ENCODE results near the gene ZP3. TPM values are rescaled to one million over a fixed set of nuclear protein-coding genes. Genes with fewer than 3 reads are reported as not detected.
"Not testable (repeated sequence)": the region's sequence is repeated elsewhere in the genome, so short reads cannot be mapped to it uniquely, and the experiment has no call there.

Gene ZP3
- total and polyA plus RNA-seq, 2 of the 8 experiments (the other 6 are each of a cell fraction or from before 2014, with no cell fraction given) = 1.5 to 2.4 TPM

- H2AK5ac ChIP-seq (ENCODE audit: low read depth, low read length); H3K23ac ChIP-seq (ENCODE audit: insufficient read length); H4K8ac ChIP-seq (ENCODE audit: extremely low read depth, insufficient read depth, low read length); DNase-seq (ENCODE audit: low read depth in 1 of 2, low spot score in 2 of 2); CTCF ChIA-PET (ENCODE audit: partially characterized antibody); H4K20me1 ChIP-seq (replicated peaks in 1 of 2; ENCODE audit: control insufficient read depth in 1 of 2, insufficient read depth in 2 of 2, low read length in 2 of 2); H3K18ac ChIP-seq (ENCODE audit: extremely low read depth, low read length); H3K14ac ChIP-seq (ENCODE audit: insufficient read length); H2BK120ac ChIP-seq (replicated peaks; ENCODE audit: low read depth, low read length); H3K23me2 ChIP-seq (ENCODE audit: low read depth, low read length); H2BK12ac ChIP-seq (ENCODE audit: low read depth, low read length); H2BK20ac ChIP-seq (ENCODE audit: low read length); H3K4me2 ChIP-seq (ENCODE audit: insufficient read depth in 1 of 2, low read depth in 2 of 2, low read length in 2 of 2); FAIRE-seq; H3K9me3 ChIP-seq (ENCODE audit: insufficient read depth in 2 of 2, low read depth in 1 of 2, low read length in 1 of 2); H3K79me2 ChIP-seq (ENCODE audit: control insufficient read depth in 1 of 2, insufficient read depth in 2 of 2, low read length in 2 of 2); H4K5ac ChIP-seq (ENCODE audit: insufficient read length, low read depth, low read length); H3K4ac ChIP-seq (replicated peaks; ENCODE audit: insufficient read length, low read depth, low read length); H3K27ac ChIP-seq (ENCODE audit: low read depth, low read length); H3K56ac ChIP-seq (replicated peaks; ENCODE audit: insufficient read length, low read depth, low read length); H3K79me1 ChIP-seq (ENCODE audit: low read depth, low read length); H3K9ac ChIP-seq (replicated peaks in 1 of 4; ENCODE audit: extremely low read depth in 1 of 4, low read depth in 3 of 4, low read length in 3 of 4); H3K36me3 ChIP-seq (ENCODE audit: control insufficient read depth in 2 of 4, insufficient read depth in 4 of 4, low read length in 3 of 4); POLR2A ChIA-PET (ENCODE audit: partially characterized antibody); H3K4me1 ChIP-seq (replicated peaks in 1 of 4; ENCODE audit: control insufficient read depth in 3 of 4, insufficient read depth in 4 of 4, low read length in 3 of 4); H3K4me3 ChIP-seq (ENCODE audit: extremely low read depth in 1 of 4, insufficient read depth in 2 of 4, low read depth in 3 of 4, low read length in 4 of 4); H2BK15ac ChIP-seq (ENCODE audit: low read length); H4K91ac ChIP-seq (replicated peaks; ENCODE audit: insufficient read length, low read length); H3K27me3 ChIP-seq (replicated peaks in 1 of 4; ENCODE audit: control insufficient read depth in 3 of 4, extremely low read depth in 1 of 4, insufficient read depth in 3 of 4, low read length in 3 of 4); H2AFZ ChIP-seq (ENCODE audit: low read length); H2BK5ac ChIP-seq (ENCODE audit: low read depth, low read length): not testable (repeated sequence)
- 94% methylated on average over 2 of the region's 11 CpGs; no CpG with 5 or more reads in 1 of the 2 experiments for WGBS, 2 experiments (ENCODE audit: extremely low coverage in 1 of 2, insufficient coverage in 1 of 2, insufficient read length in 1 of 2, insufficient replicate concordance in 2 of 2, low coverage in 1 of 2, low lambda C conversion rate in 2 of 2, missing lambda C conversion rate in 1 of 2)
These were observed 51.5 kb downstream of the ZP3 start for GRCh38 chr7:76476280-76476679.

- H4K20me1 ChIP-seq (replicated peaks in 1 of 2; ENCODE audit: control insufficient read depth in 1 of 2, insufficient read depth in 2 of 2, low read length in 2 of 2); H2BK120ac ChIP-seq (replicated peaks; ENCODE audit: low read depth, low read length); H3K9ac ChIP-seq (replicated peaks in 1 of 4; ENCODE audit: extremely low read depth in 1 of 4, low read depth in 3 of 4, low read length in 3 of 4); H2AK5ac ChIP-seq (ENCODE audit: low read depth, low read length); H4K5ac ChIP-seq (ENCODE audit: insufficient read length, low read depth, low read length); H3K18ac ChIP-seq (ENCODE audit: extremely low read depth, low read length); H3K36me3 ChIP-seq (ENCODE audit: control insufficient read depth in 2 of 4, insufficient read depth in 4 of 4, low read length in 3 of 4); H3K4ac ChIP-seq (replicated peaks; ENCODE audit: insufficient read length, low read depth, low read length); POLR2A ChIA-PET (ENCODE audit: partially characterized antibody); DNase-seq (ENCODE audit: low read depth in 1 of 2, low spot score in 2 of 2); H3K4me2 ChIP-seq (ENCODE audit: insufficient read depth in 1 of 2, low read depth in 2 of 2, low read length in 2 of 2); H2BK15ac ChIP-seq (ENCODE audit: low read length); H3K23me2 ChIP-seq (ENCODE audit: low read depth, low read length); H3K79me1 ChIP-seq (ENCODE audit: low read depth, low read length); H3K14ac ChIP-seq (ENCODE audit: insufficient read length); H3K56ac ChIP-seq (replicated peaks; ENCODE audit: insufficient read length, low read depth, low read length); CTCF ChIA-PET (ENCODE audit: partially characterized antibody); H4K91ac ChIP-seq (replicated peaks; ENCODE audit: insufficient read length, low read length); H2BK5ac ChIP-seq (ENCODE audit: low read depth, low read length); H2BK20ac ChIP-seq (ENCODE audit: low read length); H3K4me1 ChIP-seq (replicated peaks in 1 of 4; ENCODE audit: control insufficient read depth in 3 of 4, insufficient read depth in 4 of 4, low read length in 3 of 4); H3K9me3 ChIP-seq (ENCODE audit: insufficient read depth in 2 of 2, low read depth in 1 of 2, low read length in 1 of 2); FAIRE-seq; H3K79me2 ChIP-seq (ENCODE audit: control insufficient read depth in 1 of 2, insufficient read depth in 2 of 2, low read length in 2 of 2); H3K27me3 ChIP-seq (replicated peaks in 1 of 4; ENCODE audit: control insufficient read depth in 3 of 4, extremely low read depth in 1 of 4, insufficient read depth in 3 of 4, low read length in 3 of 4); H3K27ac ChIP-seq (ENCODE audit: low read depth, low read length); H3K23ac ChIP-seq (ENCODE audit: insufficient read length); H3K4me3 ChIP-seq (ENCODE audit: extremely low read depth in 1 of 4, insufficient read depth in 2 of 4, low read depth in 3 of 4, low read length in 4 of 4); H4K8ac ChIP-seq (ENCODE audit: extremely low read depth, insufficient read depth, low read length); H2AFZ ChIP-seq (ENCODE audit: low read length); H2BK12ac ChIP-seq (ENCODE audit: low read depth, low read length): not testable (repeated sequence)
- 95% methylated on average over 15 of the region's 24 CpGs; no CpG with 5 or more reads in 1 of the 2 experiments for WGBS, 2 experiments (ENCODE audit: extremely low coverage in 1 of 2, insufficient coverage in 1 of 2, insufficient read length in 1 of 2, insufficient replicate concordance in 2 of 2, low coverage in 1 of 2, low lambda C conversion rate in 2 of 2, missing lambda C conversion rate in 1 of 2)
These were observed 52.2 kb downstream of the ZP3 start for GRCh38 chr7:76476742-76477474.
